Occipital lobe (tissue), 2 donors: ENCODE results near the gene KAZN. TPM values are rescaled to one million over a fixed set of nuclear protein-coding genes. Genes with fewer than 3 reads are reported as not detected.

Experiments used
- DNase-seq: peaks from one replicate; lab custom pipeline; 2025; lab: John Stamatoyannopoulos, UW
- total RNA-seq: library from RNA; depleted of rRNA; stranded (reverse); fragments of >200 nt; gene quantifications from one replicate; pipeline ENCODE4 v1.2.3, GENCODE V29; 2014

Gene KAZN
- total RNA-seq, 1 donor from 2014 or later: 27.5 TPM

GRCh38 chr1:14822996-14823395, 224.5 kb downstream of the KAZN start:
- DNase-seq: no peak

- peak; percentile 45 for DNase-seq
Observed at GRCh38 chr1:14824314-14824915, 225.9 kb downstream of the KAZN start.

GRCh38 chr1:14825396-14825795, 226.9 kb downstream of the KAZN start:
- no peak for DNase-seq

- peak; percentile 15 for DNase-seq
Observed at GRCh38 chr1:14826172-14826636, 227.7 kb downstream of the KAZN start.

GRCh38 chr1:14826731-14827326, 228.3 kb downstream of the KAZN start:
- no peak for DNase-seq

- DNase-seq: no peak
Observed at GRCh38 chr1:14827870-14828269, 229.4 kb downstream of the KAZN start.

GRCh38 chr1:14828665-14829064, 230.2 kb downstream of the KAZN start:
- no peak for DNase-seq

- DNase-seq: no peak
Observed at GRCh38 chr1:14835725-14836124, 237.2 kb downstream of the KAZN start.

- DNase-seq: no peak
Observed at GRCh38 chr1:14836426-14837140, 238.1 kb downstream of the KAZN start.

GRCh38 chr1:14840374-14840773, 241.9 kb downstream of the KAZN start:
- no peak for DNase-seq

GRCh38 chr1:14841456-14841855, 243.0 kb downstream of the KAZN start:
- no peak for DNase-seq

GRCh38 chr1:14841951-14842350, 243.5 kb downstream of the KAZN start:
- DNase-seq: no peak

GRCh38 chr1:14842361-14842760, 243.9 kb downstream of the KAZN start:
- DNase-seq: no peak

GRCh38 chr1:14842891-14843290, 244.4 kb downstream of the KAZN start:
- no peak for DNase-seq

- no peak for DNase-seq
Observed at GRCh38 chr1:14843525-14843924, 245.0 kb downstream of the KAZN start.

- no peak for DNase-seq
Observed at GRCh38 chr1:14844356-14844755, 245.9 kb downstream of the KAZN start.

GRCh38 chr1:14844923-14845617, 246.6 kb downstream of the KAZN start:
- DNase-seq: no peak

GRCh38 chr1:14845851-14846250, 247.4 kb downstream of the KAZN start:
- DNase-seq: no peak

- no peak for DNase-seq
Observed at GRCh38 chr1:14846688-14847087, 248.2 kb downstream of the KAZN start.

- DNase-seq: no peak
Observed at GRCh38 chr1:14848203-14848602, 249.7 kb downstream of the KAZN start.

GRCh38 chr1:14848625-14849024, 250.1 kb downstream of the KAZN start:
- no peak for DNase-seq

GRCh38 chr1:14849038-14849437, 250.6 kb downstream of the KAZN start:
- no peak for DNase-seq
